Amniotic stem cell (primary cell): ENCODE results near the gene RGS9BP.
A peak's percentile ranks its signal among the peaks of the same experiment; 100 is the strongest.
"Not testable (repeated sequence)": the region's sequence is repeated elsewhere in the genome, so short reads cannot be mapped to it uniquely, and the experiment has no call there.

Source experiments
- DNase-seq: peaks from one replicate; lab custom pipeline; 2025; lab: John Stamatoyannopoulos, UW

Gene RGS9BP

DNA sequence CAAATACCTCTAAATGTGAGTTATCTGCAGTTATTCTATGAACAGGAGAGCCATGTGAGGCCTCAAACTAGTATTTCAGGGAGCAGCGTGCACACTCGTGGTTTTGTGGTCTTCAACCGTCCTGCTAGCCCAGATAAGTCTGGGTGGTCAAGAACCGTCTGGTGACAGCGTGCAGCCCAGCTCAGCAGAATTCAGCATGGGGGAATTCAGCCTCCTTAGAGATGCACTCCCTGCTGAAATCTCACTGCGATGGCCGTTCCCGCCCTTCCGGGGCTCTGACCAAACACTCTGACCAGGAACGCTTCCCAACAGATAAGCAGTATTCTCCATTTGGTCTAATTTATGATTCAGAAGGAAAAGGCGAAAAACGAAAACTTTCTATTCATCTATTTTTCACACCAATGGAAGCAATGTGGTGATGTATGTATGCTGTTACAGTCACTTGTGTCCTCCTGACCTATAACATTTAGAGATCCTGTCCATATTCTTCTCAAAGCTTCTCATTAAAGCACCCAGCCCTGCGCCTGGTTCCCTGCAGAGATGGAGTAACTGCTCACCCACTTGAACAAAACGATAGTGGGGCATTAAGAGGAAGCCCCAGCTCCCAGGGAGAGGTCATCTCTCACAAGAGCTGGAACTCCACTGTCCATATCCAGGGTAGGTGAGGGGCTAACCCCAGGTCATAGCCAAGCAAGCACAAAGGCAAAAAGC is 3.6 kb upstream of the RGS9BP start:
- no peak for DNase-seq

GRCh38 chr19:32672841-32673240 is 2.8 kb upstream of the RGS9BP start:
- DNase-seq: no peak

GRCh38 chr19:32673573-32673972 is 2.1 kb upstream of the RGS9BP start:
- no peak for DNase-seq

DNA sequence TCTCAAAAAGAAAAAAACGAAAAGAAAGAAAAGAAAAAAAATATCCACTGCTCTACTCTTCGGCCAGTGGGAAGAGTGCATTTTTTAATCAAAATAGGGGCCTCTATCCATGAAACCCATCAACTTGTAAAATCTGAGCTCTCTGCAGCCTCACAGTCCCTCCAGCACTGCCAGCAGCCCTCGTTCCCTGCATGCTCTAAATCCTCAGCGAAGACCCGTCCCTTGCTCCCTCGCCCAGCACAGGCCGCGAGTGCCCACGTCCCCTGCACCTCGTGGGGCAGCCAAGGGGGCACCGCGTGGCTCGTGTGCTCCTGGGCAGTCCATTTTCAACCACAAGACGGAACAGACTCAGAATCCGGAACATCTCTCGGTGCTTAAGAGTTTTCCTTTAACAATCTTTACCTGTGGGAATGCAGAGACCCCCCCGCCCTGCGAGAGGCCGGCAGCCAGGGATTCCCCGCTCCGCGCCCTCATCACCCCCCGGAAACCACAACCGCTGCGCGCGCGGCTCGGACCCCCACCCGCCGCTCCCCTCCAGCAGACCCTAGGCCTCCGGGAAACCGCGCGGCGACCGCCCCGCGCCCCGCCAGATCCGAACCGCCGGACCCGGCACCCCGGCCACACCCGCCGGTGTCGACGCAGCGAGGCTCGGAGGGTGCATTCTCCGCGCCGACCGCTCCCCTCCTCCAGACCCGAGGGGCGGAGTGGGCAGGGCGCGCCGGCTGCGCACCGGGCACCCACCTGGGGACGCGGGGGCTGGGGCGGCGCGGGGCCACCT is 1.3 kb upstream of the RGS9BP start:
- no peak for DNase-seq

DNA sequence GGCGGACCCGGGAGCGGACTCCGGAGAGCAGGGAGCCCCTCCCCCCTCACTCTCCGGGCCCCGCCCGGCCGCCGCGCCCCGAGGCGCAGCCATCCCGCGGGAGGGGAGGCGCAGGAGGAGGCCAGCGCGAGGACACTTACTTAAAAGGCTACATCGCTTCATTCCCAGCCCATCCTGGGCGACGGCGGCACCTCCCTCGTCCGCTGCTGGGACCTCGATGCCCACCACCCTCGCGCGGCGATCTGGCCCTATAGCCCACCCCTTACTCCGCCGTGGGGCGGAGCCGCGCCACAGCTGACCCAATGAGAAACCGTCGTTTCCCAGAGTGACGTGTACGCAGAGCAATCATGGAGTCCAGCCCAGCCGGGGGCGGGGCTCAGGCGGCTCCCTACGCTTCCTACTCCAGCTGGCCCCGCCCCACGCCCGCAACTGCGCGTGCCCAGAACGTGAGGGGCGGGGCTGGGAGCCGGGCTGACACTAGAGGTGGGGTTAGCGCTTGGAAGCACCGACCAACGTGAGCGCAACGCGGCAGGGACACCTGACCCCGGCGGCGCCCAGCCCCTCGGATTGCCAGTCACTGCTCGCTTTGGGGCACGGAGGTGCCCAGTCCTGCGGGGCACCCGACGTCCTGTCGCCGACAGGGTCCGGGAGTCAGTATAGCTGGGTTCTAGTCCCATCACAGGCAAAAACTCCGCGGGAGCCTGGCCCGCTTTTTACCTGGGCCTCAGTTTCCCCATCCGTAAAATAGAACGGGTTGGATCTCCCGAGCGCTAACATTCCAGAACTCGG is 523 bp upstream of the RGS9BP start, which contains the start of gene ANKRD27:
Gene ANKRD27, minus strand, starts transcription at position 250 of the 789 bp plus-strand sequence. CDS start 16,165 bp downstream, outside the sequence.
- peak; percentile 92 for DNase-seq

DNA sequence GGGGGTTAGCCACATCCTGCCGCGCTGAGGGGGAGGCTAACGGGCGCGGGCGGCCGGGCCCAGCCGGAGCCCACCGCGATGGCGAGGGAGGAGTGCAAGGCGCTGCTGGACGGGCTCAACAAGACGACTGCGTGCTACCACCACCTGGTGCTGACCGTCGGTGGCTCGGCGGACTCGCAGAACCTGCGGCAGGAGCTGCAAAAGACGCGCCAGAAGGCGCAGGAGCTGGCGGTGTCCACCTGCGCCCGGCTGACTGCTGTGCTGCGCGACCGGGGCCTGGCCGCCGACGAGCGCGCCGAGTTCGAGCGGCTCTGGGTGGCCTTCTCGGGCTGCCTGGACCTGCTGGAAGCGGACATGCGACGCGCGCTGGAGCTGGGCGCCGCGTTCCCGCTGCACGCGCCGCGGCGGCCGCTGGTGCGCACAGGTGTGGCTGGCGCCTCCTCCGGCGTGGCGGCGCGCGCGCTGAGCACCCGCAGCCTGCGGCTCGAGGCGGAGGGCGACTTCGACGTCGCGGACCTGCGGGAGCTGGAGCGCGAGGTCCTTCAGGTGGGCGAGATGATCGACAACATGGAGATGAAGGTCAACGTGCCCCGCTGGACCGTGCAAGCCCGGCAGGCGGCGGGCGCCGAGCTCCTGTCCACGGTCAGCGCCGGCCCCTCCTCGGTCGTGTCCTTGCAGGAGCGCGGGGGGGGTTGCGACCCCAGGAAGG is 692 bp downstream of the RGS9BP start:
- no peak for DNase-seq

DNA sequence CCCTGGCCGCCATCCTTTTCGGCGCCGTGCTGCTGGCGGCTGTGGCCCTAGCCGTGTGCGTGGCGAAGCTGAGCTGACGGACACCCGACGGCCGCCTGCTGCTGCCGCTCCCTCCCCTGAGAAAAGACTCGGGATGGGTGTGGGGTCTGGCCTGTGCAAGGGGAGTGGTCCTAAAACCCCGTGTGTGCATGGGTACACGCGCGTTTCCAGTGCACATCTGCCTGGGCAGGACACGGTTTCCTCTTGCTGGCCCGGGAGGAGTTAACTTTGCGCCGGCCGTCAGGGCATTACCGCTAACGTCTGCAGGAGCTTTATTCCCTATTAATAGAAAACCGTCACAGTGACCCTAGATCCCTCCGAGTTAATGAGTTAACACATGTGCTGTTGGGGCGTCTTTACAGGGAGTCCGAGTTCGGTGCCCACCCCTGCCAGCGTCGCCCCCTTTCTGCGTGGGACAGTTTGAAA is 1.3 kb downstream of the RGS9BP start:
- no peak for DNase-seq

DNA sequence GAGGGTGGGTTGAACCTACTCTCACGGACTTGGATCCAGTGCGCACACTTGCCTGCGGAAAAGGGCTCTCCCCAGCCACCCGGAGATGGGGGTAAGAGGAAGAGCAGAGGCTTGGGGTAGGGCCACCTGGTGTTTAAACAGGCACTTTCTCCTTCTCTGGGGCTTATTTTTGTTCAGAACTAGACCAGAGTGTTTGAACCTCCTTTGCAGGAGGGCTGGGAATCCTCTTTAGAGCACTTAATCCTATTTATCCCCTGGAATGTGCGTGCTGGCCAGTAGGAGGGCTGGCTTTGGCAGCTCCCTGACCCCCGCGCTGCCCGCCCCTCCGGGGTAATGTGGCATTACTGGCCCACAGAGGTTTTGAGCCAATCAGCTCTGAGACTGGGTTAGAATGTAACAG is 2.0 kb downstream of the RGS9BP start:
- no peak for DNase-seq

DNA sequence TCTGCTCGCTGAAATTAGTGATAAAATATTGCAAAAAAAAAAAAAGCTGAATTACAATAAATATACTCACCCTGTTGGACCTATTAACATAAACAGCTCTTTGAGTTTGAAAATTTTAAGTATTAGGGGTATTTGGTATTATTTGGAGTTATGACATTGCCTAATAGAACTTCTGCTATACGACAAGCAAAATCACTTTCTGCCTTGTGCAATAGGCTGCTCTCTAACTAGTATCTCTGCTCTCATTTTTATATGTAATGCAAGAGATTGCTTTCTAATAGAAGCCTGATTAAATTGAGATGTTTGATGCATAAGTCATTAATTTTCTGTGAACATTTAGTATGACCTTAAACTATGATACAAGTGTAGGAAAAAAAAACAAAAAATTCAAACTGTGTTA is 5.3 kb downstream of the RGS9BP start:
- no peak for DNase-seq

DNA sequence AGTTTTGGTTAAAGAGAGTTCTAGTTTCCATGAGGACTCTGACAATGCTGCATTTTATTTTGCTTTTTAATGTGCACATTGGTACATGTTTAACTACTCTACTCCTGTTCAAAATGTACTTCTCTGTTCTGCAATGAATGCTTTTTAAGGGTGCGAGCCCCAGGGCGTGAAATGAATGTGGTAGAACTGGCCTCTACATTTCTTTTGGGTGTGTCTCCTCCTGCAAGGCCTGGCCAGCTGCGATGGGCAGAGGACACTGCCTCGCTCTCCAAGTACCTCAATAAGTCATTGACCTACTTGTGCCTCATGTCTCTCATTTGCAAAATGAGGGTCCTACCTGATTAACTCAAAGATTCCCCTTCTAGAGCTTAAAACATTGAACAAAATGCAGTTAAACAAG is 6.7 kb downstream of the RGS9BP start:
- DNase-seq: no peak

DNA sequence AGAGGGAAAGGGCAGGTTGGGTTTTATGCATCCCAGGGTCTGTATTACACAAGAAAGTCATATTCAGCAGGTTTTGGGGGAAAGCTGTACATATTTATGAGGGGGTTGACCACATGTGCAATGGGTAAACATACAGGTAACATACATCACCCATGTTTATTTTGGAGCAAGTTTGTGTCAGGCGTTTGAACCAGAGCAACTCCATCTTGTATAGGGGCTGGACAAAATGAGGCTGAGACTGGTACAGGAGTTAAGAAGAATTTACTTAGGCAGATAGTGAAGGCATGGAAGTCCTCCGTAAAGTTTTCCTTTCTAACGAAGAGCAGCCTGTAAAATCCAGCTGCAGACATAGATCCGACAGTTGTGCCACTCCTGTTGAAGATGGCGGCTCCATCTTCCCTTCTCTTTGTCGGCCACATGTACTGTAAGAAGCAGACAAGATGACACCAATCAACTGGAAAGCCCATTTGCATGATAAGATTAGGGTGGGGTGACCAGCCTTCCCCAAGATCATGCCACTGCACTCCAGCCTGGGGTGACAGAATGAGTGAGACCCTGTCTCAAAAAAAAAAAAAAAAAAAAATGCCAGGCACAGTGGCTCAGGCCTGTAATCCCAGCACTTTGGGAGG is 11.3 kb downstream of the RGS9BP start:
- no peak for DNase-seq

- DNase-seq: no peak
These were observed 12.0 kb downstream of the RGS9BP start for GRCh38 chr19:32687681-32688080.

DNA sequence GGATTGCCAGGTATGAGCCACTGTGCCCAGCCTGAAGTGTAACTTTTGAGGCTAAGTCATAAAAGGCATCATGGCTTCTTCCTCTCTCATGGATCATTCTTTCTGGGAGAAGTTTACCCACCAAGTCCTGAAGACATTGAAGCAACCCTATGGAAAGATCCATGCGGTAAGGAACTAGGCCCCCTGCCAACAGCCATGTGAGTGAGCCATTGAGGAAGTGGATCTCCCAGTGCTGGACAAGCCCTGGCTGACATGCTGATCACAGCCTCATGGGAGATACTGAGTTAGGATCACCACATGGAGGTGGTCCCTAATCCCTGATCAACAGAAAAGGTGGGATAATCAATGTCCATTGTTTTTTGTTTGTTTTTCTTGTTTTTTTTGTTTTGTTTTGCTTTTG is 12.7 kb downstream of the RGS9BP start:
- no peak for DNase-seq

DNA sequence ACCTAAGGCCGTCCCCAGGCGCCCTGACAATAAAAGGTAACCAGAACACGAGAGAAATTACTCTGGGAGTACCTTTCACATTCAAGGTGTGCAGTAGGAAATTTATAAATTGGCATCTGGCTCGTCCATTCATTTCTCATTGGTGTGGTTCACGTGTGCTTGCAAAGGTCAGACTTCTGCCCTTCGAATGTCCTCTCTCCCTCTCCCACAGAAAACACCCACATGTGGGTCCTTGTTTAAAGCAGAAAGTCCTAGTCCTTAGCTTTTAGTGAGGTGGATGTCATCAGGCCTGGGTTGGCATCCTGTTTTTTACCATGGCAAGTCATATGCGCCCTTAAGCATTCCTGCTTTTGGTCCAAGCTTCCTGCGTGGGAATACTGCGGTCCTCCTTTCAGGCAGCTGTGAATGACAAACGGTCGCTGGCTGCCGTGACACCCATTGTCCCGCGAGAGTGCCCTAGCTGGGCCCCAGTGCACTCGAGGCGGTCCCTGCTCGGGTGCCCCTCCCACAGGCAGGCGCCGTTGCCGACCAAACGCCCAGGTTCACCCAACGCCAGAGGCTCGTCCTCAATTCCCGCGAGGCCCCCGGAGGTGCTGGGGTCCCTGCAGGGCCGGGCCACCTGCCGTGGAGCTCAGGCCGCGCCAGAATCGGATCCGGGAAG is 15.8 kb downstream of the RGS9BP start, which contains the start of gene NUDT19:
Gene NUDT19, plus strand, starts transcription at position 531 of the 661 bp plus-strand sequence. CDS start 140 bp downstream, outside the sequence.
- peak; percentile 78 for DNase-seq

DNA sequence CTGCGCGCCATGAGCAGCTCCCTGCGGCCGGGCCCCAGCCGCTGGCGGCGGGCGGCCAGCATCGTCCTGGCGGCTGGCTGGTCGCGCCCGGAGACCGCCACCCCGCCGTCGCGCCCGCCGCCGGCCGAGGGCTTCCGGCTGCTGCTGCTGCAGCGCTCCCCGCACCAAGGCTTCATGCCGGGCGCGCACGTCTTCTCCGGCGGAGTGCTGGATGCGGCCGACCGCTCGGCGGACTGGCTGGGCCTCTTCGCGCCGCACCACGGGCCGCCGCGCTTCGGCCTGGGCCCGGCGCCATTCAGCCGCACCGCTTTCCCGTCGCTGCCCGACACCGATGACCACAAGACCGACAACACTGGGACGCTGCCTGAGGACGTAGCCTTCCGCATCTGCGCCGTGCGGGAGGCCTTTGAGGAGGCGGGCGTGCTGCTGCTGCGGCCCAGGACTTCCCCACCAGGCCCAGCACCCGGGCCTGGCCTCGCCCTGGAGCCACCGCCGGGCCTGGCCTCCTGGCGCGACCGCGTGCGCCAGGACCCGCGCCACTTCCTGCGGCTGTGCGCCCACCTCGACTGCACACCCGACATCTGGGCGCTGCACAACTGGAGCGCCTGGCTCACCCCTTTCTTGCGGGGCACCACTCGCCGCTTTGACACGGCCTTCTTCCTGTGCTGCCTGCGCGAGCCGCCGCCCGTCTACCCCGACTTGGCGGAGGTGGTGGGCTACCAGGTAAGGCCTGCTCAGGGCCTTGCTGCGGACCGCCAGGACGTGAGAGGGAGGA is 16.5 kb downstream of the RGS9BP start:
- peak; percentile 6 for DNase-seq

DNA sequence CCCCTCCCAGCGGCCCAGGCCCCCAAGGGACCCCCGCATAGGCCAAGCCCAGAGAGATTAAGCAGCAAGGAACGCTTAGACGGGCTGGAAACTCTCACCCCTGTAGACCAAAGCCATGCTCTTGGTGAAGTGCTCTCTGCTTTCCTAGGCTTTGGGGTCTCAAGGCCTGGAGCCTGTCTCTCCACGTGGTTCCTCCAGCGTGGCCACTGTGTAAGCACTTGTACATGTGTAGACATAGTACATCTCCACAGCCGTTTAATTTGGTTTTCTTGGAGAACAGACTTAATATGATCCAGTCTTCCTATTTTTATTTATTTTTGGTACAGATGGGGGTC is 17.0 kb downstream of the RGS9BP start:
- no peak for DNase-seq

GRCh38 chr19:32693151-32694108 is 17.8 kb downstream of the RGS9BP start:
- DNase-seq: not testable (repeated sequence)

DNA sequence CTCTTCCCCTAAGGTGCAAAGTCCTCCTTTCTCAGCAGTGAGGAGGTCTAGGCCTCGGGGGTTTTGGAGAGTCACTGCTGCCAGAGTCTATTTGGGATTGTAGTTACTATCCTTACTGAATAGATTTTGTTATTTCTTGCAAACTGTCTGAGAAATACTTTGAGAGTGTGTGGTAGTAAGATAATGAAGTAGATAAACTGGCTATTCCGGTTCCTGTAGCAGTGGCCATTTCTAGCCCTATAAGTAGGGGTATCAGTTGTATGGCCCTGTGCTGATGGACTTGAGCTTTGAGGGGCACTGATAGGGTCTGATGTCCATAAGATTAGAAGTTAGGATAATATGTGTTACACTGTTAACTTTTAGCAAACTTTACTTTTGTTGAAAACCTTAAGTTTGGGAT is 18.7 kb downstream of the RGS9BP start:
- DNase-seq: not testable (repeated sequence)

DNA sequence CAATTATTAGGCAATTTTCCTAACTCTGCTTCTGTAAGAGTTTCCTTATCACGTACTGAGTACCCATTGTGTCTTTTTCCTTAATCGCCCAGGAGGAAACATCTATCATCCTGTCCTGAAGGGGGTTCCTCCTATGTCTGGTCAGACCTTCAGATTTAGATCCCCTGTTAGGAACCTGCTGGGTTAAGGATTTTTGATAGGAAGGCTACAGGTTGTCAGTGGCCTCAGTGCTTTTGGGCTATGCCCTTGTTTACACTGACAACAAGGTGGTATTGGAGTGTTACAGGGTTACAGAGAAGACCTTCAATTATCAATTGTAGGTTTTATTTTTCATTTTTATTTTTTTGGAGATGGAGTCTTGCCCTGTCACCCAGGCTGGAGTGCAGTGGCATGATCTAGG is 19.2 kb downstream of the RGS9BP start:
- not testable (repeated sequence) for DNase-seq
